Measurements from ENCODE around the gene POLR3B. TPM values are rescaled to one million over a fixed set of nuclear protein-coding genes. Genes with fewer than 3 reads are reported as not detected.
"Not testable (repeated sequence)": the region's sequence is repeated elsewhere in the genome, so short reads cannot be mapped to it uniquely, and the experiment has no call there.

Gene POLR3B
- total and polyA plus RNA-seq, 4 donors = 2.0 to 8.0 (median 4.0) TPM

DNA sequence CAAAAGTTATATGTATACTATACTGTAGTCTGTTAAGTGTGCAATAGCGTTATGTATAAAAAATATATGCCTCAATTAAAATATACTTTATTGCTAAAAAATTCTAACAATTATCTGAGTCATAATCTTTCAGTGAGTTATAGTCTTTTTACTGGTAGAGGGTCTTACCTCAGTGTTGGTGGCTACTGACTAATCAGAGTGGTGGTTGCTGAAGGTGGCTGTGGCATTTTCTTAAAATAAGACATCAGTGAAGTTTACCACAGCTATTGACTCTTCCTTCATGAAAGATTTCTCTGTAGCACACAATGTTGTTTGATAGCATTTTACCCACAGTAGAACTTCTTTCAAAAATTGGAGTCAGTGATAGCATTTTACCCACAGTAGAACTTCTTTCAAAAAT is 23.4 kb downstream of the POLR3B start:
- no peak for ATAC-seq (ENCODE audit: low FRiP score)
- H3K4me3 ChIP-seq (ENCODE audit: low read length in 2 of 2) = no peak overlapping the region
- peaks cover 3% of the 10 kb centered on the region for H3K9me3 ChIP-seq (ENCODE audit: control insufficient read depth, low read length)
- H3K36me3 ChIP-seq (ENCODE audit: control insufficient read depth in 1 of 2, insufficient read depth in 2 of 2, low read length in 1 of 2) = peaks cover 0 to 10% of the 10 kb centered on the region in 2 donors
- no peaks in the 10 kb centered on the region for H3K27me3 ChIP-seq (ENCODE audit: control insufficient read depth in 1 of 2, insufficient read depth in 2 of 2, low read length in 1 of 2)
- intact Hi-C loops (cut with DNase I) = loop anchor here (10.0 kb wide), 1 partner anchor 724 kb away; no protein-coding TSS in a partner anchor
- WGBS, 2 donors = 95 to 100% methylated on average over 1 of the region's 1 CpG
- DNase-seq = no peak
- H3K4me1 ChIP-seq (ENCODE audit: control insufficient read depth in 1 of 2, insufficient read depth in 2 of 2, low read length in 2 of 2) = no peaks in the 10 kb centered on the region
- H3K27ac ChIP-seq (ENCODE audit: low read depth in 1 of 2, low read length in 2 of 2) = no peak overlapping the region

- H3K36me3 ChIP-seq (ENCODE audit: control insufficient read depth in 1 of 2, insufficient read depth in 2 of 2, low read length in 1 of 2); H3K27me3 ChIP-seq (ENCODE audit: control insufficient read depth in 1 of 2, insufficient read depth in 2 of 2, low read length in 1 of 2); H3K4me1 ChIP-seq (ENCODE audit: control insufficient read depth in 1 of 2, insufficient read depth in 2 of 2, low read length in 2 of 2); DNase-seq; H3K4me3 ChIP-seq (ENCODE audit: low read length in 2 of 2); H3K27ac ChIP-seq (ENCODE audit: low read depth in 1 of 2, low read length in 2 of 2); H3K9me3 ChIP-seq (ENCODE audit: control insufficient read depth, low read length); ATAC-seq (ENCODE audit: low FRiP score): not testable (repeated sequence)
- intact Hi-C loops (cut with DNase I) = loop anchor here (10.0 kb wide), 1 partner anchor 723 kb away; no protein-coding TSS in a partner anchor
- WGBS, 2 donors = 82 to 83% methylated on average over 4 of the region's 4 CpGs
Observed at GRCh38 chr12:106381866-106382265, 24.3 kb downstream of the POLR3B start.

DNA sequence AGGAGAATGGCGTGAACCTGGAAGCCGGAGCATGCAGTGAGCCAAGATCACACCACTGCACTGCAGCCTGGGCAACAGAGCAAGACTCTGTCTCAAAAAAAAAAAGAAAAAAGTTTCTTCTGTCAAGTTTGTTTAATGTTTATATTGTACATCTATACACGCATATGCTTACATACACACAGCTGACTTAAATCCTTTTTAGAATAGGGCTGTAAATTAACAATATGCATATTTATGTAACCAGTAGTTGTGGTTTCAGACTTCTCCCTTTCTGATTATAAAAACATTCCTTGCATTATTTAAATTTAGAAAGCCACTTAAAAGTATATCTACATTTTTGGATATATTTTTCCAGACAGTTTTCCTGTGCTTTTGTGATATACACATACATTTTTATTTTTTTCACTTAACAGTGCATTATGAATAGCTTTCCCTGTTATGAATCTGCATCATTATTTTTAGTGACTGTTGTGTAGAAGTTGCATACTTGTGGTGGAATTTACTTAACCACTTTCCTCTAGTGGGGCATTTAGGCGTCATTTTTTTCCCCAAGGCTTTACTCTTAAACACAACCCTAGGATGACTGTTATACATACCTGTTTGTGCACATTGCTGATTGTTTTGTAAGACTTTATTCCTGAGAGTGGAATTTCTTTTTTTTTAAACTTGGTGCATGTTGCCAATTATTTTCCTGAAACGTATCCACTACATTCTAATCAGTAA is 29.4 kb downstream of the POLR3B start:
- 76 to 83% methylated on average over 5 of the region's 5 CpGs for WGBS, 2 donors
- Histone ChIP-seq H3K36me3 (ENCODE audit: control insufficient read depth in 1 of 2, insufficient read depth in 2 of 2, low read length in 1 of 2) (peaks cover 0 to 4% of the 10 kb centered on the region in 2 donors), H3K4me3 (ENCODE audit: low read length in 2 of 2) (no peak overlapping the region), H3K27ac (ENCODE audit: low read depth in 1 of 2, low read length in 2 of 2) (no peak overlapping the region), H3K9me3 (ENCODE audit: control insufficient read depth, low read length) (peaks cover under 1% of the 10 kb centered on the region), H3K4me1 (ENCODE audit: control insufficient read depth in 1 of 2, insufficient read depth in 2 of 2, low read length in 2 of 2) (no peaks in the 10 kb centered on the region), H3K27me3 (ENCODE audit: control insufficient read depth in 1 of 2, insufficient read depth in 2 of 2, low read length in 1 of 2) (no peaks in the 10 kb centered on the region)
- intact Hi-C loops (cut with DNase I) = loop anchor here (1.0 to 10.0 kb wide), 4 partner anchors 455 to 718 kb away; no protein-coding TSS in a partner anchor
- DNase-seq (no peak), ATAC-seq (ENCODE audit: low FRiP score) (no peak)

DNA sequence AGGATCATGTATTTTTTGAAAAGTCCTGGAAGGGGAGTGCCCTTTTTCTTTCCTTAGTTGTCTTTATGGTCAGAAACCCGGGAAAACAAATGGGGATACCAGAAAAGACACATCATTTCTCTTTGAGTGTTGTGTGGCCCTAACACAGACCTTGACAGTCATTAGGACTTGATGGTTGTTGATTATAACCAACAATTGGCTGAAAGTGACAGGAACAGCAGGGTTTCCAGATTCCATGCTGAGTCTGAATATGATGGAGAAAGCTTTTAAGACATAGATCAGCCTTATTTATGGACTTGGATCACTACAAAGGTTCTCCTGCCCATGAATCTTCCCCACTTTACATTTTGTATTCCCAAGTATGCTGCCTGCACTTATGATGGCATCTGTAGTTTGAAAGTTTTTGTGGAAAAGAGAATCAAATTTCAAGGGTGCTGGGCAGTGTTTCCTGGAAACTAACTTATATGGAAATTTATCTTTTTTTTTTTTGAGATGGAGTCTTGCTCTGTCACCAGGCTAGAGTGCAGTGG is 30.4 kb downstream of the POLR3B start:
- no peaks in the 10 kb centered on the region for H3K4me1 ChIP-seq (ENCODE audit: control insufficient read depth in 1 of 2, insufficient read depth in 2 of 2, low read length in 2 of 2)
- H3K27ac ChIP-seq (ENCODE audit: low read depth in 1 of 2, low read length in 2 of 2) = no peak overlapping the region
- no peaks in the 10 kb centered on the region for H3K9me3 ChIP-seq (ENCODE audit: control insufficient read depth, low read length)
- H3K27me3 ChIP-seq (ENCODE audit: control insufficient read depth in 1 of 2, insufficient read depth in 2 of 2, low read length in 1 of 2) = no peaks in the 10 kb centered on the region
- DNase-seq (no peak), ATAC-seq (ENCODE audit: low FRiP score) (no peak)
- intact Hi-C loops (cut with DNase I) = loop anchor here (1.0 to 10.0 kb wide), 4 partner anchors 454 to 717 kb away; no protein-coding TSS in a partner anchor
- no peak overlapping the region for H3K4me3 ChIP-seq (ENCODE audit: low read length in 2 of 2)
- WGBS, 2 donors = 78 to 84% methylated on average over 1 of the region's 1 CpG
- peaks cover 0 to 4% of the 10 kb centered on the region in 2 donors for H3K36me3 ChIP-seq (ENCODE audit: control insufficient read depth in 1 of 2, insufficient read depth in 2 of 2, low read length in 1 of 2)

- H3K27ac ChIP-seq (ENCODE audit: low read depth in 1 of 2, low read length in 2 of 2) = no peak overlapping the region
- H3K36me3 ChIP-seq (ENCODE audit: control insufficient read depth in 1 of 2, insufficient read depth in 2 of 2, low read length in 1 of 2) = peaks cover 0 to 4% of the 10 kb centered on the region in 2 donors
- ATAC-seq (ENCODE audit: low FRiP score) (no peak), DNase-seq (no peak)
- H3K9me3 ChIP-seq (ENCODE audit: control insufficient read depth, low read length) = no peaks in the 10 kb centered on the region
- intact Hi-C loops (cut with DNase I) = loop anchor here (5.0 to 10.0 kb wide), 3 partner anchors 453 to 716 kb away; no protein-coding TSS in a partner anchor
- H3K4me1 ChIP-seq (ENCODE audit: control insufficient read depth in 1 of 2, insufficient read depth in 2 of 2, low read length in 2 of 2) = no peaks in the 10 kb centered on the region
- H3K27me3 ChIP-seq (ENCODE audit: control insufficient read depth in 1 of 2, insufficient read depth in 2 of 2, low read length in 1 of 2) = no peaks in the 10 kb centered on the region
- H3K4me3 ChIP-seq (ENCODE audit: low read length in 2 of 2) = no peak overlapping the region
- WGBS, 2 donors = 82 to 88% methylated on average over 4 of the region's 4 CpGs
Observed at GRCh38 chr12:106389151-106389550, 31.6 kb downstream of the POLR3B start.

DNA sequence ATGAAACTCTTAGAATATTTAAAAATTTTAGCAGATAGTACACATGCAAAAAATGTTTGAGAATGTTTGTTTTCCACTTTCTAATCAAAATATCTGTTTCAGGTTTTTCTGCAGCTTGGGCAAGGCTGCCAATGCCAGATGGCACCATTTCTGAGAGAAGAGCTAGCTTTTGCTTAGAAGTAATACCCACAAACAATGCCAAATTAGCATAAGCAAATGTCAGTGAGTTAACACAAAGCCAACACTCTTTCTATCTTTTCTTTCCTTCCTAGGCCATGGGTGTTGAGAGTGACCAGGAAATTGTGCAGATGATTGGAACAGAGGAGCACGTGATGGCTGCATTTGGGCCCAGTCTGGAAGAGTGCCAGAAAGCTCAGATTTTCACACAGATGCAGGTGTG is 35.2 kb downstream of the POLR3B start:
- no peak overlapping the region for H3K4me3 ChIP-seq (ENCODE audit: low read length in 2 of 2)
- no peaks in the 10 kb centered on the region for H3K4me1 ChIP-seq (ENCODE audit: control insufficient read depth in 1 of 2, insufficient read depth in 2 of 2, low read length in 2 of 2)
- no peak for DNase-seq
- ATAC-seq (ENCODE audit: low FRiP score) = no peak
- peaks cover 0 to 5% of the 10 kb centered on the region in 2 donors for H3K36me3 ChIP-seq (ENCODE audit: control insufficient read depth in 1 of 2, insufficient read depth in 2 of 2, low read length in 1 of 2)
- no peak overlapping the region for H3K27ac ChIP-seq (ENCODE audit: low read depth in 1 of 2, low read length in 2 of 2)
- 69 to 75% methylated on average over 1 of the region's 1 CpG for WGBS, 2 donors
- H3K9me3 ChIP-seq (ENCODE audit: control insufficient read depth, low read length) = peaks cover under 1% of the 10 kb centered on the region
- no peaks in the 10 kb centered on the region for H3K27me3 ChIP-seq (ENCODE audit: control insufficient read depth in 1 of 2, insufficient read depth in 2 of 2, low read length in 1 of 2)
- intact Hi-C loops (cut with DNase I) = no loop called here

GRCh38 chr12:106409878-106410277 is 52.3 kb downstream of the POLR3B start:
- Histone ChIP-seq H3K36me3 (ENCODE audit: control insufficient read depth in 1 of 2, insufficient read depth in 2 of 2, low read length in 1 of 2) (no peaks in the 10 kb centered on the region), H3K4me3 (ENCODE audit: low read length in 2 of 2) (no peak overlapping the region), H3K9me3 (ENCODE audit: control insufficient read depth, low read length) (no peaks in the 10 kb centered on the region), H3K27ac (ENCODE audit: low read depth in 1 of 2, low read length in 2 of 2) (no peak overlapping the region), H3K27me3 (ENCODE audit: control insufficient read depth in 1 of 2, insufficient read depth in 2 of 2, low read length in 1 of 2) (no peaks in the 10 kb centered on the region), H3K4me1 (ENCODE audit: control insufficient read depth in 1 of 2, insufficient read depth in 2 of 2, low read length in 2 of 2) (no peaks in the 10 kb centered on the region)
- 79 to 84% methylated on average over 2 of the region's 2 CpGs for WGBS, 2 donors
- intact Hi-C loops (cut with DNase I) = no loop called here
- ATAC-seq (ENCODE audit: low FRiP score) (no peak), DNase-seq (no peak)

- Histone ChIP-seq H3K4me1 (ENCODE audit: control insufficient read depth in 1 of 2, insufficient read depth in 2 of 2, low read length in 2 of 2) (no peaks in the 10 kb centered on the region), H3K9me3 (ENCODE audit: control insufficient read depth, low read length) (no peaks in the 10 kb centered on the region), H3K36me3 (ENCODE audit: control insufficient read depth in 1 of 2, insufficient read depth in 2 of 2, low read length in 1 of 2) (peaks cover 0 to 3% of the 10 kb centered on the region in 2 donors), H3K27me3 (ENCODE audit: control insufficient read depth in 1 of 2, insufficient read depth in 2 of 2, low read length in 1 of 2) (no peaks in the 10 kb centered on the region), H3K4me3 (ENCODE audit: low read length in 2 of 2) (no peak overlapping the region), H3K27ac (ENCODE audit: low read depth in 1 of 2, low read length in 2 of 2) (no peak overlapping the region)
- intact Hi-C loops (cut with DNase I) = no loop called here
- WGBS, 2 donors = 99 to 100% methylated on average over 1 of the region's 1 CpG
- DNase-seq (no peak), ATAC-seq (ENCODE audit: low FRiP score) (no peak)
Observed at GRCh38 chr12:106412563-106412962, 55.0 kb downstream of the POLR3B start.

- H3K27ac ChIP-seq (ENCODE audit: low read depth in 1 of 2, low read length in 2 of 2) = no peak overlapping the region
- peaks cover 0 to 3% of the 10 kb centered on the region in 2 donors for H3K36me3 ChIP-seq (ENCODE audit: control insufficient read depth in 1 of 2, insufficient read depth in 2 of 2, low read length in 1 of 2)
- H3K27me3 ChIP-seq (ENCODE audit: control insufficient read depth in 1 of 2, insufficient read depth in 2 of 2, low read length in 1 of 2) = no peaks in the 10 kb centered on the region
- H3K4me1 ChIP-seq (ENCODE audit: control insufficient read depth in 1 of 2, insufficient read depth in 2 of 2, low read length in 2 of 2) = no peaks in the 10 kb centered on the region
- H3K9me3 ChIP-seq (ENCODE audit: control insufficient read depth, low read length) = no peaks in the 10 kb centered on the region
- no peak overlapping the region for H3K4me3 ChIP-seq (ENCODE audit: low read length in 2 of 2)
- ATAC-seq (ENCODE audit: low FRiP score) = no peak
- intact Hi-C loops (cut with DNase I) = no loop called here
- no peak for DNase-seq
Observed at GRCh38 chr12:106415134-106415533, 57.6 kb downstream of the POLR3B start.
